Subcutaneous adipose tissue (tissue), 4 donors: ENCODE data around the gene ARL8B. TPM values are rescaled to one million over a fixed set of nuclear protein-coding genes. Genes with fewer than 3 reads are reported as not detected.

Source experiments
- CTCF ChIP-seq: fragments of 450-650 bp; IDR thresholded peaks from one replicate; pipeline ENCODE4 v1.5.1; 2016; ENCODE audit warnings: low read depth, mild to moderate bottlenecking, control low read depth, antibody characterized with exemption, moderate library complexity
- total RNA-seq, 4 donors: library from RNA; depleted of rRNA; stranded (reverse); fragments of >200 nt; gene quantifications; one replicate each; pipeline ENCODE4 v1.1.0, GENCODE V29; 2016

ARL8B gene
- total RNA-seq: 100 to 1,000 TPM in 1 of 4 donors, 10 to 100 TPM in 3; 49.4 to 136 (median 73.6) TPM

GRCh38 chr3:5122030-5122740 lies at the start of gene ARL8B:
Gene ARL8B (plus strand): TSS chr3:5122292. CDS start chr3:5122466, 174 bp downstream.
- TF ChIP-seq CTCF: no peak

- TF ChIP-seq CTCF: no peak
These were observed 48.6 kb upstream of the ARL8B start for GRCh38 chr3:5073374-5074085.

GRCh38 chr3:5078151-5078550 lies 43.9 kb upstream of the ARL8B start:
- no peak for TF ChIP-seq CTCF

GRCh38 chr3:5079761-5080160 lies 42.3 kb upstream of the ARL8B start:
- TF ChIP-seq CTCF: no peak

GRCh38 chr3:5080779-5081550 lies 41.1 kb upstream of the ARL8B start:
- TF ChIP-seq CTCF: no peak

GRCh38 chr3:5082789-5083115 lies 39.3 kb upstream of the ARL8B start:
- no peak for TF ChIP-seq CTCF

GRCh38 chr3:5084224-5084623 lies 37.9 kb upstream of the ARL8B start:
- TF ChIP-seq CTCF: no peak
